Measurements from ENCODE around the gene PSPN. TPM values are rescaled to one million over a fixed set of nuclear protein-coding genes. Genes with fewer than 3 reads are reported as not detected.
"Not testable (repeated sequence)": the region's sequence is repeated elsewhere in the genome, so short reads cannot be mapped to it uniquely, and the experiment has no call there.

The PSPN gene
- total RNA-seq, 1 experiment from 2014 or later = 1.0 TPM

DNA sequence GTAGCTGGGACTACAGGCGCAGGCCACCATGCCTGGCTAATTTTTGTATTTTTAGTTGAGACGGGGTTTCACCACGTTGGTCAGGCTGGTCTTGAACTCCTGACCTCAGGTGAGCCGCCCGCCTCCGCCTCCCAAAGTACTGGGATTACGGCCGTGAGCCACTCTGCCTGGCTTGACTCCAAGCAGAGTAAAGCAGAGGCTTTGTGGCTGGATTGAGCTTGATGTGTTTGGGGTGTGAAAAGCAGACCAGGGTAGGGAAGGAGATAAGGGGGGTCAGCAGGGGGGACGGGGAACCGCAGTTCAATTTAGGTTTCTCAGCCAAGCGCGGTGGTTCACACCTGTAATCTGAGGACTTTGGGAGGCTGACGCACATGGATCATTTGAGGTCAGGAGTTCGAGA, 18.6 kb downstream of the PSPN start:
- Histone ChIP-seq H4K20me1 (ENCODE audit: insufficient read depth, low read depth, low read length) (no peaks in the 10 kb centered on the region), H3K4me3 (ENCODE audit: low read length) (no peak overlapping the region), H3K27ac (ENCODE audit: low read length) (no peak overlapping the region), H3K9ac (ENCODE audit: low read length) (no peak overlapping the region), H3K79me2 (ENCODE audit: low read length) (peaks cover 7% of the 10 kb centered on the region), H3K36me3 (ENCODE audit: insufficient read depth, low read length) (no peaks in the 10 kb centered on the region), H3K9me2 (replicated peaks; ENCODE audit: insufficient read depth, low read length) (no peaks in the 10 kb centered on the region), H3K4me2 (ENCODE audit: low read depth, low read length, poor library complexity, severe bottlenecking) (no peak overlapping the region), H3K9me3 (ENCODE audit: low read length) (no peaks in the 10 kb centered on the region), H3K27me3 (ENCODE audit: low read length) (no peaks in the 10 kb centered on the region), H2AFZ (ENCODE audit: low read length) (no peak overlapping the region), H3K4me1 (ENCODE audit: low read length) (peaks cover under 1% of the 10 kb centered on the region)
- DNase-seq = no peak

DNA sequence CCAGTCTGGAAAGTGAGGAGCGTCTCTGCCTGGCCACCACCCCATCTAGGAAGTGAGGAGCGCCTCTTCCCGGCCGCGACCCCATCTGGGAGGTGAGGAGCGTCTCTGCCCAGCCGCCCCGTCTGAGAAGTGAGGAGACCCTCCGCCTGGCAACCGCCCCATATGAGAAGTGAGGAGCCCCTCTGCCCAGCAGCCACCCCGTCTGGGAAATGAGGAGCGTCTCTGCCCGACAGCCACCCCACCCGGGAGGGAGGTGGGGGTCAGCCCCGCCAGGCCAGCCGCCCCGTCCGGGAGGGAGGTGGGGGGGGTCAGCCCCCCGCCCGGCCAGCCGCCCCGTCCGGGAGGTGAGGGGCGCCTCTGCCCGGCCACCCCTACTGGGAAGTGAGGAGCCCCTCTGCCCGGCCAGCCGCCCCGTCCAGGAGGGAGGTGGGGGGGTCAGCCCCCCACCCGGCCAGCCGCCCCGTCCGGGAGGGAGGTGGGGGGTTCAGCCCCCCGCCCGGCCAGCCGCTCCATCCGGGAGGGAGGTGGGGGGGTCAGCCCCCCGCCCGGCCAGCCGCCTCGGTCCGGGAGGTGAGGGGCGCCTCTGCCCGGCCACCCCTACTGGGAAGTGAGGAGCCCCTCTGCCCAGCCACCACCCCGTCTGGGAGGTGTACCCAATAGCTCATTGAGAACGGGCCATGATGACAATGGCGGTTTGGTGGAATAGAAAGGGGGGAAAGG, 20.3 kb downstream of the PSPN start:
- H3K79me2 ChIP-seq (ENCODE audit: low read length); H3K9ac ChIP-seq (ENCODE audit: low read length); DNase-seq; H3K4me3 ChIP-seq (ENCODE audit: low read length); H3K4me2 ChIP-seq (ENCODE audit: low read depth, low read length, poor library complexity, severe bottlenecking); H3K4me1 ChIP-seq (ENCODE audit: low read length); H4K20me1 ChIP-seq (ENCODE audit: insufficient read depth, low read depth, low read length); H3K9me2 ChIP-seq (replicated peaks; ENCODE audit: insufficient read depth, low read length); H3K27me3 ChIP-seq (ENCODE audit: low read length); H3K27ac ChIP-seq (ENCODE audit: low read length); H2AFZ ChIP-seq (ENCODE audit: low read length); H3K9me3 ChIP-seq (ENCODE audit: low read length); H3K36me3 ChIP-seq (ENCODE audit: insufficient read depth, low read length): not testable (repeated sequence)

- no peaks in the 10 kb centered on the region for H3K79me2 ChIP-seq (ENCODE audit: low read length)
- H3K4me2 ChIP-seq (ENCODE audit: low read depth, low read length, poor library complexity, severe bottlenecking) = no peak overlapping the region
- no peaks in the 10 kb centered on the region for H4K20me1 ChIP-seq (ENCODE audit: insufficient read depth, low read depth, low read length)
- no peaks in the 10 kb centered on the region for H3K36me3 ChIP-seq (ENCODE audit: insufficient read depth, low read length)
- H3K9me3 ChIP-seq (ENCODE audit: low read length) = no peaks in the 10 kb centered on the region
- no peak overlapping the region for H3K9ac ChIP-seq (ENCODE audit: low read length)
- H3K27ac ChIP-seq (ENCODE audit: low read length) = no peak overlapping the region
- no peaks in the 10 kb centered on the region for H3K27me3 ChIP-seq (ENCODE audit: low read length)
- no peak overlapping the region for H2AFZ ChIP-seq (ENCODE audit: low read length)
- H3K9me2 ChIP-seq (replicated peaks; ENCODE audit: insufficient read depth, low read length) = no peaks in the 10 kb centered on the region
- DNase-seq = no peak
- no peak overlapping the region for H3K4me3 ChIP-seq (ENCODE audit: low read length)
- H3K4me1 ChIP-seq (ENCODE audit: low read length) = no peaks in the 10 kb centered on the region
Observed at GRCh38 chr19:6354098-6354674, 21.5 kb downstream of the PSPN start.

DNA sequence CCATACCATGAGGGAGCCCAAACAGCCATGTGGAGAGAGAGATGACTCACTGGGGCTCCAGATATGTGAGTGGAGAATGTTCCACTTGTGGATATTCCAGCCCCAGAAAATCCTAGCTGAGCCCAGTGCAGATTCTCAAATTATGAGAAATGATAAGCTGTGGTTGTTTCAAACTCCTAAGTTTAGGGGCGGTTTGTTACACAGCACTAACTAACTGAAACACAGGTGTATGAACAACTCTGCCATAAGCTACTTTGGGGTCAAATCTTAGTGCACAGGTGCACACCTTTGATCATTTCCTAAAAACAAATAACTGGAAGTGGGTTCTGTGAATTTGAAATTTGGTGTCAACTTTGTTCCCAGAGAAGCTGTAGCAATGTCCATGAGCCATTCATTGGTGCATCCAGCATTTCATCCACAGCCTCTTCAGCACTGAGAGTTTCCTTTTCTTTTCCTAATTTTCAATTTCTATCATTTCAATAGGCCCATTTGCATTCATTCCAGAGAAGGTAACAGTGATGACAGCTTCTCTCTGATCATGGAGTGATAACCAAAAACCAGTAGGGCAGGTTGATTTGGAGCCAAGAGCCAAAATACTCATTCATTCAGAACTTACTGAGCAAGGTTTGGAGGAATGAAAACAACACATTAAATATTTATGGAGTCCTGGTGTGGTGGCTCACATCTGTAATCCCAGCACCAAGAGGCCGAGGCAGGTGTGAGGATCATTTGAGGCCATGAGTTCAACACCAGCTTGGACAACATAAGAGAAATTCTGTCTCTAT, 23.2 kb downstream of the PSPN start:
- H3K79me2 ChIP-seq (ENCODE audit: low read length) = no peaks in the 10 kb centered on the region
- DNase-seq = no peak
- H4K20me1 ChIP-seq (ENCODE audit: insufficient read depth, low read depth, low read length) = no peaks in the 10 kb centered on the region
- H2AFZ ChIP-seq (ENCODE audit: low read length) = no peak overlapping the region
- no peak overlapping the region for H3K4me2 ChIP-seq (ENCODE audit: low read depth, low read length, poor library complexity, severe bottlenecking)
- H3K4me3 ChIP-seq (ENCODE audit: low read length) = no peak overlapping the region
- no peak overlapping the region for H3K27ac ChIP-seq (ENCODE audit: low read length)
- H3K27me3 ChIP-seq (ENCODE audit: low read length) = no peaks in the 10 kb centered on the region
- H3K36me3 ChIP-seq (ENCODE audit: insufficient read depth, low read length) = no peaks in the 10 kb centered on the region
- no peaks in the 10 kb centered on the region for H3K4me1 ChIP-seq (ENCODE audit: low read length)
- no peaks in the 10 kb centered on the region for H3K9me2 ChIP-seq (replicated peaks; ENCODE audit: insufficient read depth, low read length)
- no peaks in the 10 kb centered on the region for H3K9me3 ChIP-seq (ENCODE audit: low read length)
- H3K9ac ChIP-seq (ENCODE audit: low read length) = no peak overlapping the region

DNA sequence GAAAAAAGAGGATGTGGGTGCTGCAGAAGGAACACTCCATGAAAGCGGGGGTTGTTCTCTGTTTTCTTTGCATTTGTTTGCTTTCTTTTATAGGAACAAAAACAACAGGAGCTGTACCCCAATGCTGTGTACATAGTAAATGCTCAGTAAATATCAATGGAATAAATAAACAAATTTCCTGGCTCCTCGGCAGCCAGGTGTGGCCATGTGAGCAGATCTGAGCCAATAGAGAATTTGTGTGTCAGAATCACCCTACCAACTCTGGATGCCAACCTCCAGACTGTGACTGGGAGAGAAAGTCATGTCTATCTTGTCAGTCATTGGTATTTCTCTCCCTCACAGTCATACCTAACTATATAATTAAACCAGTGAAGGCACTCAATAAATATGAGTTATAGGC, 25.0 kb downstream of the PSPN start:
- no peaks in the 10 kb centered on the region for H3K27me3 ChIP-seq (ENCODE audit: low read length)
- H3K4me3 ChIP-seq (ENCODE audit: low read length) = no peak overlapping the region
- no peaks in the 10 kb centered on the region for H3K36me3 ChIP-seq (ENCODE audit: insufficient read depth, low read length)
- H3K79me2 ChIP-seq (ENCODE audit: low read length) = no peaks in the 10 kb centered on the region
- H3K9me3 ChIP-seq (ENCODE audit: low read length) = no peaks in the 10 kb centered on the region
- H3K4me2 ChIP-seq (ENCODE audit: low read depth, low read length, poor library complexity, severe bottlenecking) = no peak overlapping the region
- no peak for DNase-seq
- H2AFZ ChIP-seq (ENCODE audit: low read length) = no peak overlapping the region
- no peak overlapping the region for H3K9ac ChIP-seq (ENCODE audit: low read length)
- no peaks in the 10 kb centered on the region for H3K9me2 ChIP-seq (replicated peaks; ENCODE audit: insufficient read depth, low read length)
- H3K27ac ChIP-seq (ENCODE audit: low read length) = no peak overlapping the region
- H3K4me1 ChIP-seq (ENCODE audit: low read length) = no peaks in the 10 kb centered on the region
- H4K20me1 ChIP-seq (ENCODE audit: insufficient read depth, low read depth, low read length) = no peaks in the 10 kb centered on the region

DNA sequence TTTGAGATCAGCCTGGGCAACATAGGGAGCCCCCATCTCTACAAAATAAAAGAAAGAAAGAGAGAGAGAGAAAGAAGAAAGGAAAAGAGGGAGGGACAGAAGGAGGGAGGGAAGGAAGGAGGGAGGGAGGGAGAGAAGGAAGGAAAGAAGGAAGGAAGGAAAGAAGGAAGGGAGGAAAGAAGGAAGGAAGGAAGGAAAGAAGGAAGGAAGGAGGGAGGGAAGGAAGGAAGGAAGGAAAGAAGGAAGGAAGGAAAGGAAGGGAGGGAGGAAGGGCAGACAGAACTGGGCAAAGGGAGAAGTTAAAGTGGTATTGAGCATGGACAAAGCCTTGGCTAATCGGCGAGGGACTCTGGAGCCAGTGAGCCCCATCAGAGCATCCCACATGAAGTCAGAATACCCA, 26.5 kb downstream of the PSPN start:
- not testable (repeated sequence) for H3K4me3 ChIP-seq (ENCODE audit: low read length); H3K4me2 ChIP-seq (ENCODE audit: low read depth, low read length, poor library complexity, severe bottlenecking); H3K9me3 ChIP-seq (ENCODE audit: low read length); H3K79me2 ChIP-seq (ENCODE audit: low read length); H2AFZ ChIP-seq (ENCODE audit: low read length); H4K20me1 ChIP-seq (ENCODE audit: insufficient read depth, low read depth, low read length); H3K9ac ChIP-seq (ENCODE audit: low read length); H3K9me2 ChIP-seq (replicated peaks; ENCODE audit: insufficient read depth, low read length); DNase-seq; H3K27me3 ChIP-seq (ENCODE audit: low read length); H3K27ac ChIP-seq (ENCODE audit: low read length); H3K36me3 ChIP-seq (ENCODE audit: insufficient read depth, low read length); H3K4me1 ChIP-seq (ENCODE audit: low read length)

- Histone ChIP-seq H3K4me1 (ENCODE audit: low read length) (no peaks in the 10 kb centered on the region), H3K27ac (ENCODE audit: low read length) (no peak overlapping the region), H3K9me2 (replicated peaks; ENCODE audit: insufficient read depth, low read length) (no peaks in the 10 kb centered on the region), H4K20me1 (ENCODE audit: insufficient read depth, low read depth, low read length) (no peaks in the 10 kb centered on the region), H2AFZ (ENCODE audit: low read length) (0 out of 2 replicates have a peak overlapping the region, but pooled peaks have one; percentile 56), H3K9ac (ENCODE audit: low read length) (no peak overlapping the region), H3K27me3 (ENCODE audit: low read length) (no peaks in the 10 kb centered on the region), H3K9me3 (ENCODE audit: low read length) (peaks cover 4% of the 10 kb centered on the region; the same call in 1 of the 2 replicates), H3K4me2 (ENCODE audit: low read depth, low read length, poor library complexity, severe bottlenecking) (no peak overlapping the region), H3K36me3 (ENCODE audit: insufficient read depth, low read length) (no peaks in the 10 kb centered on the region), H3K4me3 (ENCODE audit: low read length) (no peak overlapping the region), H3K79me2 (ENCODE audit: low read length) (no peaks in the 10 kb centered on the region)
- peak; percentile 65 for DNase-seq
Observed at GRCh38 chr19:6343462-6343861, 32.3 kb downstream of the PSPN start.

DNA sequence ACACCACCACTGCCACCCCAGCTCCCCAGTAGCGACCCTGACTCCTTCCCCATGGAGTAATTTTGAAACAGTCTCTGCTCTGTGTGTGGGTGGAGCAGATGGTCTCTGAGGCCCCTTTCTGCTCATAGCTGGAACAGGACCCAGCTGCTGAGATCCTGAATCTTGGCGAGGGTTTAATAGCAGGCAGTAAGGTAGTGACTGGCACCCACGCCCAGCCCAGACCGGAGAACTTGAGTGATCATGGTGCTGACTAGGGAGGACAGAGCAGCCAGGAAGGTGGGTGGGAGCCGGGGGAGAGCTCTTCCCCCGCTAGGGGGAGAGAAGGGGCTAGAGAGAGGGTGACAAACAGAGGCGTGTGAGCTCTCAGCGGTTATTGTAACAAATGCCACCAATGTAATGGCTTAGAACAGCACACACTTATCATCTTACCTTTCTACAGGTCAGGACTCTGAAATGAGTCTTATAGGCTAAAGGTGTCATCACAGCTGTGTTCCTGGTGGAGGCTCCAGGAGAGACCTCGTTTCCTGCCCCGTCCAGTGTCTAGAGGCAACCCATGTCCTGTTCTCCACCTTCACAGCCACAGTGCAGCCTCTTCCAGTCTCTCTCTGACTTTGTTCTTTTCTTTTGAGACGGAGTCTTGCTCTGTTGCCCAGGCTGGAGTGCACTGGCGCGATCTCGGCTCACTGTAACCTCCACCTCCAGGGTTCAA, 35.1 kb downstream of the PSPN start:
- DNase-seq = no peak
- Histone ChIP-seq H3K27me3 (ENCODE audit: low read length) (no peaks in the 10 kb centered on the region), H4K20me1 (ENCODE audit: insufficient read depth, low read depth, low read length) (no peaks in the 10 kb centered on the region), H3K4me2 (ENCODE audit: low read depth, low read length, poor library complexity, severe bottlenecking) (no peak overlapping the region), H3K4me1 (ENCODE audit: low read length) (no peaks in the 10 kb centered on the region), H3K9me2 (replicated peaks; ENCODE audit: insufficient read depth, low read length) (no peaks in the 10 kb centered on the region), H3K9ac (ENCODE audit: low read length) (no peak overlapping the region), H3K36me3 (ENCODE audit: insufficient read depth, low read length) (no peaks in the 10 kb centered on the region), H3K4me3 (ENCODE audit: low read length) (no peak overlapping the region), H3K79me2 (ENCODE audit: low read length) (no peaks in the 10 kb centered on the region), H3K27ac (ENCODE audit: low read length) (no peak overlapping the region), H3K9me3 (ENCODE audit: low read length) (peaks cover 4% of the 10 kb centered on the region; the same call in 1 of the 2 replicates), H2AFZ (ENCODE audit: low read length) (no peak overlapping the region)
